HG03457 (cell line): Measurements from ENCODE around the gene JUN.

ENCODE experiments used
- ATAC-seq: cut with Tn5 transposase; IDR thresholded peaks from one replicate; pipeline ENCODE4 v1.9.1; 2021; ENCODE audit warnings: moderate number of reproducible peaks; ENCODE audit not compliant: unreplicated experiment

Gene JUN

GRCh38 chr1:58764294-58764978 is 19.4 kb downstream of the JUN start:
- no peak for ATAC-seq

- ATAC-seq: no peak
Measured at GRCh38 chr1:58763214-58763613, 20.6 kb downstream of the JUN start.

GRCh38 chr1:58762806-58763205 is 21.0 kb downstream of the JUN start:
- no peak for ATAC-seq

GRCh38 chr1:58755468-58755872 is 28.4 kb downstream of the JUN start:
- no peak for ATAC-seq

GRCh38 chr1:58754683-58755467 is 29.0 kb downstream of the JUN start:
- ATAC-seq: no peak

GRCh38 chr1:58754073-58754613 is 29.7 kb downstream of the JUN start:
- ATAC-seq: no peak

- ATAC-seq: no peak
Measured at GRCh38 chr1:58753431-58753866, 30.4 kb downstream of the JUN start.

GRCh38 chr1:58749646-58750045 is 34.2 kb downstream of the JUN start:
- no peak for ATAC-seq

GRCh38 chr1:58748666-58749065 is 35.2 kb downstream of the JUN start:
- no peak for ATAC-seq

- ATAC-seq: no peak
Measured at GRCh38 chr1:58746757-58747156, 37.1 kb downstream of the JUN start.

GRCh38 chr1:58746182-58746581 is 37.7 kb downstream of the JUN start:
- ATAC-seq: no peak

- no peak for ATAC-seq
Measured at GRCh38 chr1:58745666-58746065, 38.2 kb downstream of the JUN start.

- no peak for ATAC-seq
Measured at GRCh38 chr1:58745117-58745516, 38.7 kb downstream of the JUN start.

- no peak for ATAC-seq
Measured at GRCh38 chr1:58741678-58742553, 41.9 kb downstream of the JUN start.

GRCh38 chr1:58739856-58740466 is 43.9 kb downstream of the JUN start:
- no peak for ATAC-seq

- ATAC-seq: no peak
Measured at GRCh38 chr1:58738876-58739275, 45.0 kb downstream of the JUN start.

- ATAC-seq: no peak
Measured at GRCh38 chr1:58735586-58735985, 48.3 kb downstream of the JUN start.

GRCh38 chr1:58734630-58735029 is 49.2 kb downstream of the JUN start:
- no peak for ATAC-seq

- no peak for ATAC-seq
Measured at GRCh38 chr1:58732087-58732775, 51.6 kb downstream of the JUN start.
